ENCODE results near the gene POFUT1. TPM values are rescaled to one million over a fixed set of nuclear protein-coding genes. Genes with fewer than 3 reads are reported as not detected.

Gene POFUT1
- total and polyA plus RNA-seq, 9 of the 15 experiments (the other 6 are each of a cell fraction or from before 2014, with no cell fraction given) = 3.5 to 44.7 (median 23.5) TPM

DNA sequence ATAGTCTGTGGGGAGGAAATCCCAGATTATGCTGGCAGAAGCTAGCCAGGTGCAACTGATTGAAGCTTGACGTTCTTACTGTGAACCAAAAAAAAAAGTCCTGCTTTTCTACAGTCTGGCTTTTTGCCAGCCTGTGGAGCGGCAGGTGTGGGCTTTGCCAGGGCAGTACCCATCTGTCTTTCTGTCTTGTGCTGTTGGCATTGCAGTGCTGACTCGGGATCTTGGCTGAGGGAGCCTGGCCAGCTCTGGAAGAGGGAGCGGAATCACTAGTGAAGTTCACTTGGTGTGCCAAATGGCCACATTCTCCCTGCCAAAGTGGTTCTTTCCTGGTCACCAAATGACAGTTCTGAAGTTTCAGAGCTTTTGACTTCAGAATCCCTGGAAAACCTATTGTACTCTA lies 74.8 kb downstream of the POFUT1 start:
- WGBS (ENCODE audit: insufficient coverage, low coverage, missing lambda C conversion rate) = 60% methylated on average over 4 of the region's 4 CpGs
- no peak for TF ChIP-seq CREBBP (IDR thresholded peaks at IDR 0.05; ENCODE audit: low read depth, low read length)
- TF ChIP-seq, protein P1, sequence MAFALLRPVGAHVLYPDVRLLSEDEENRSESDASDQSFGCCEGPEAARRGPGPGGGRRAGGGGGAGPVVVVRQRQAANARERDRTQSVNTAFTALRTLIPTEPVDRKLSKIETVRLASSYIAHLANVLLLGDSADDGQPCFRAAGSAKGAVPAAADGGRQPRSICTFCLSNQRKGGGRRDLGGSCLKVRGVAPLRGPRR (CRISPR knock-in tag; IDR thresholded peaks at IDR 0.05) = no peak
- no peak for TF ChIP-seq NR2C2 (CRISPR knock-in tag; IDR thresholded peaks at IDR 0.05)
- TF ChIP-seq NR2C2 (tag; IDR thresholded peaks at IDR 0.05) = no peak
- no peak for TF ChIP-seq ZKSCAN1 (IDR thresholded peaks at IDR 0.05; ENCODE audit: low read depth, low read length)
- no peak for TF ChIP-seq BRCA1 (IDR thresholded peaks at IDR 0.05)
- TF ChIP-seq BRCA1 (CRISPR knock-in tag; IDR thresholded peaks at IDR 0.05) = no peak
- no peak for TF ChIP-seq ZFPM2 (CRISPR knock-in tag; IDR thresholded peaks at IDR 0.05)
- no peak for TF ChIP-seq ZBTB9 (CRISPR knock-in tag; IDR thresholded peaks at IDR 0.05)
- no peak for TF ChIP-seq TEAD2 (tag; IDR thresholded peaks at IDR 0.05)
- no peak for TF ChIP-seq HNRNPH1 (optimal IDR thresholded peaks at IDR 0.05; ENCODE audit: low read depth, low read length)
- TF ChIP-seq LCOR (CRISPR knock-in tag; IDR thresholded peaks at IDR 0.05) = no peak
- no peak for TF ChIP-seq RNF2 (IDR thresholded peaks at IDR 0.05)
- TF ChIP-seq HDAC3 (IDR thresholded peaks at IDR 0.05; ENCODE audit: borderline replicate concordance, partially characterized antibody) = no peak
- no peak for TF ChIP-seq ZNF589 (CRISPR knock-in tag; IDR thresholded peaks at IDR 0.05; ENCODE audit: low read depth)
- no peak for TF ChIP-seq ZNF140 (CRISPR knock-in tag; IDR thresholded peaks at IDR 0.05)
- no peak for TF ChIP-seq SMARCB1 (IDR thresholded peaks at IDR 0.05; ENCODE audit: insufficient read length, low read depth)
- no peaks in the 10 kb centered on the region for H3K27me3 ChIP-seq (ENCODE audit: control insufficient read depth in 2 of 2, insufficient read depth in 2 of 2, low read length in 2 of 2)
- ChIA-PET CTCF (ENCODE audit: low intra/inter-chr PET ratio) (no interaction called here), POLR2A (interaction anchor here (0.7 kb wide), 1 partner anchor 11 kb away, joined by 3 read pairs; no protein-coding TSS in a partner anchor)
- H3K4me2 ChIP-seq (ENCODE audit: insufficient read depth, low read length) = no peak overlapping the region
- DNase-seq (ENCODE audit: extremely low read depth in 1 of 4, low spot score in 3 of 4) = no peak
- in situ Hi-C loops (cut with MboI) (no loop called here), intact Hi-C loops (cut with micrococcal nuclease) (no loop called here)
- no peaks in the 10 kb centered on the region for H3K9me1 ChIP-seq (ENCODE audit: control insufficient read depth, insufficient read depth, low read length)
- no peaks in the 10 kb centered on the region for H3K9me3 ChIP-seq (replicated peaks; ENCODE audit: control insufficient read depth, insufficient read depth, low read depth, low read length)
- peaks cover 6 to 27% of the 10 kb centered on the region in 2 experiments for H3K4me1 ChIP-seq (replicated peaks in 1 of 2; ENCODE audit: control insufficient read depth in 2 of 2, insufficient read depth in 2 of 2, low read length in 2 of 2)
- H2AFZ ChIP-seq (ENCODE audit: low read depth, low read length) = no peak overlapping the region
- H3K79me2 ChIP-seq (ENCODE audit: control insufficient read depth, insufficient read depth, low read length) = peaks cover 7% of the 10 kb centered on the region; the same call in 1 of the 3 replicates
- H3K27ac ChIP-seq (ENCODE audit: extremely low read depth, low read depth, low read length) = no peak overlapping the region
- no TSS peak for BruUV-seq (replicated peaks)
- ATAC-seq = no peak
- FAIRE-seq = no peak
- no peak overlapping the region for H3K4me3 ChIP-seq
- H3K9ac ChIP-seq (ENCODE audit: insufficient read depth in 1 of 2, low read depth in 2 of 2, low read length in 2 of 2) = no peak overlapping the region
- H4K20me1 ChIP-seq (replicated peaks; ENCODE audit: control insufficient read depth, insufficient read depth, low read length) = peaks cover 17% of the 10 kb centered on the region
- peaks cover 4% of the 10 kb centered on the region; the same call in 1 of the 3 replicates for H3K36me3 ChIP-seq (ENCODE audit: control insufficient read depth, insufficient read depth, low read length)

Measured in K562 (cell line).